ENCODE results near the gene NUB1.

Gene NUB1

GRCh38 chr7:151343516-151343915, 1.9 kb downstream of the NUB1 start:
- ATAC-seq (ENCODE audit: insufficient read depth, low read depth): no peak
- no peak overlapping the region; the same call in 1 of the 2 replicates for H3K27ac ChIP-seq (ENCODE audit: low read length)
- peaks cover 22% of the 10 kb centered on the region for H3K4me1 ChIP-seq (ENCODE audit: insufficient read depth, low read length)
- no peaks in the 10 kb centered on the region for H3K27me3 ChIP-seq (ENCODE audit: insufficient read depth, low read length, poor library complexity)
- H2AFZ ChIP-seq (ENCODE audit: low read depth, low read length): no peak overlapping the region
- H3K4me3 ChIP-seq (ENCODE audit: low read depth in 1 of 2, low read length in 2 of 2): peak overlapping the region in 1 of 2 experiments; percentile 21; a peak in 1 of 4 replicates
- peaks cover 31% of the 10 kb centered on the region for H3K79me2 ChIP-seq (ENCODE audit: insufficient read depth, low read length)
- H3K9ac ChIP-seq (ENCODE audit: low read depth, low read length): 0 out of 2 replicates have a peak overlapping the region, but pooled peaks have one; percentile 11
- peaks cover 22% of the 10 kb centered on the region for H3K36me3 ChIP-seq (ENCODE audit: insufficient read depth, low read length)
- no peaks in the 10 kb centered on the region for H3K9me3 ChIP-seq (ENCODE audit: insufficient read depth, low read length, severe bottlenecking)
- H4K20me1 ChIP-seq (ENCODE audit: insufficient read depth, low read length): peaks cover 3% of the 10 kb centered on the region; the same call in 1 of the 2 replicates
- H3K4me2 ChIP-seq (ENCODE audit: insufficient read depth, low read length): peak overlapping the region; percentile 66
- no peak for DNase-seq
- no peak for TF ChIP-seq EZH2 (IDR thresholded peaks at IDR 0.05; ENCODE audit: borderline replicate concordance, low read depth, low read length, severe bottlenecking)
- TF ChIP-seq, protein P1, sequence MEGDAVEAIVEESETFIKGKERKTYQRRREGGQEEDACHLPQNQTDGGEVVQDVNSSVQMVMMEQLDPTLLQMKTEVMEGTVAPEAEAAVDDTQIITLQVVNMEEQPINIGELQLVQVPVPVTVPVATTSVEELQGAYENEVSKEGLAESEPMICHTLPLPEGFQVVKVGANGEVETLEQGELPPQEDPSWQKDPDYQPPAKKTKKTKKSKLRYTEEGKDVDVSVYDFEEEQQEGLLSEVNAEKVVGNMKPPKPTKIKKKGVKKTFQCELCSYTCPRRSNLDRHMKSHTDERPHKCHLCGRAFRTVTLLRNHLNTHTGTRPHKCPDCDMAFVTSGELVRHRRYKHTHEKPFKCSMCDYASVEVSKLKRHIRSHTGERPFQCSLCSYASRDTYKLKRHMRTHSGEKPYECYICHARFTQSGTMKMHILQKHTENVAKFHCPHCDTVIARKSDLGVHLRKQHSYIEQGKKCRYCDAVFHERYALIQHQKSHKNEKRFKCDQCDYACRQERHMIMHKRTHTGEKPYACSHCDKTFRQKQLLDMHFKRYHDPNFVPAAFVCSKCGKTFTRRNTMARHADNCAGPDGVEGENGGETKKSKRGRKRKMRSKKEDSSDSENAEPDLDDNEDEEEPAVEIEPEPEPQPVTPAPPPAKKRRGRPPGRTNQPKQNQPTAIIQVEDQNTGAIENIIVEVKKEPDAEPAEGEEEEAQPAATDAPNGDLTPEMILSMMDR (IDR thresholded peaks at IDR 0.05; ENCODE audit: borderline replicate concordance, extremely low read depth, low read length, poor library complexity, severe bottlenecking): no peak

- H3K36me3 ChIP-seq (ENCODE audit: insufficient read depth, low read length): peaks cover 37% of the 10 kb centered on the region
- TF ChIP-seq EZH2 (IDR thresholded peaks at IDR 0.05; ENCODE audit: borderline replicate concordance, low read depth, low read length, severe bottlenecking): no peak
- TF ChIP-seq, protein P1 (IDR thresholded peaks at IDR 0.05; ENCODE audit: borderline replicate concordance, extremely low read depth, low read length, poor library complexity, severe bottlenecking): no peak
Observed at GRCh38 chr7:151345576-151346469, 4.2 kb downstream of the NUB1 start.

GRCh38 chr7:151346470-151346769, 4.8 kb downstream of the NUB1 start:
- peaks cover 43% of the 10 kb centered on the region for H3K36me3 ChIP-seq (ENCODE audit: insufficient read depth, low read length)
- ATAC-seq (ENCODE audit: insufficient read depth, low read depth) (no peak), DNase-seq (no peak)
- peaks cover 3% of the 10 kb centered on the region; the same call in 1 of the 2 replicates for H4K20me1 ChIP-seq (ENCODE audit: insufficient read depth, low read length)
- no peak overlapping the region for H3K27ac ChIP-seq (ENCODE audit: low read length)
- H3K4me3 ChIP-seq (ENCODE audit: low read depth in 1 of 2, low read length in 2 of 2): no peak overlapping the region
- no peak overlapping the region for H2AFZ ChIP-seq (ENCODE audit: low read depth, low read length)
- H3K4me2 ChIP-seq (ENCODE audit: insufficient read depth, low read length): no peak overlapping the region
- TF ChIP-seq EZH2 (IDR thresholded peaks at IDR 0.05; ENCODE audit: borderline replicate concordance, low read depth, low read length, severe bottlenecking): no peak
- TF ChIP-seq, protein P1 (IDR thresholded peaks at IDR 0.05; ENCODE audit: borderline replicate concordance, extremely low read depth, low read length, poor library complexity, severe bottlenecking): no peak
- H3K9me3 ChIP-seq (ENCODE audit: insufficient read depth, low read length, severe bottlenecking): no peaks in the 10 kb centered on the region
- H3K4me1 ChIP-seq (ENCODE audit: insufficient read depth, low read length): peaks cover 41% of the 10 kb centered on the region
- no peaks in the 10 kb centered on the region for H3K27me3 ChIP-seq (ENCODE audit: insufficient read depth, low read length, poor library complexity)
- peaks cover 43% of the 10 kb centered on the region for H3K79me2 ChIP-seq (ENCODE audit: insufficient read depth, low read length)
- no peak overlapping the region for H3K9ac ChIP-seq (ENCODE audit: low read depth, low read length)

More at GRCh38 chr7:151345576-151346469, 4.2 kb downstream of the NUB1 start:
- no peak overlapping the region for H3K4me3 ChIP-seq (ENCODE audit: low read depth in 1 of 2, low read length in 2 of 2)
- H3K4me2 ChIP-seq (ENCODE audit: insufficient read depth, low read length): no peak overlapping the region
- H4K20me1 ChIP-seq (ENCODE audit: insufficient read depth, low read length): peaks cover 3% of the 10 kb centered on the region; the same call in 1 of the 2 replicates
- no peak overlapping the region for H3K27ac ChIP-seq (ENCODE audit: low read length)
- H3K9me3 ChIP-seq (ENCODE audit: insufficient read depth, low read length, severe bottlenecking): no peaks in the 10 kb centered on the region
- H3K79me2 ChIP-seq (ENCODE audit: insufficient read depth, low read length): peaks cover 38% of the 10 kb centered on the region
- H3K4me1 ChIP-seq (ENCODE audit: insufficient read depth, low read length): peaks cover 40% of the 10 kb centered on the region
- H3K9ac ChIP-seq (ENCODE audit: low read depth, low read length): no peak overlapping the region
- no peak for ATAC-seq (ENCODE audit: insufficient read depth, low read depth)
- no peak for DNase-seq
- H3K27me3 ChIP-seq (ENCODE audit: insufficient read depth, low read length, poor library complexity): no peaks in the 10 kb centered on the region
- H2AFZ ChIP-seq (ENCODE audit: low read depth, low read length): no peak overlapping the region
